Hematopoietic multipotent progenitor cell treated with erythropoietin and hydrocortisone succinate and interleukin-3 and kit ligand, for 15 days (in vitro differentiated cells): Measurements from ENCODE around the gene IPO4.
"Not testable (repeated sequence)": the region's sequence is repeated elsewhere in the genome, so short reads cannot be mapped to it uniquely, and the experiment has no call there.

Experiments
- DNase-seq: peaks from one replicate; pipeline ENCODE4 v3.0.0-alpha.2; 2015; ENCODE audit warnings: low spot score

The IPO4 gene, protein sequence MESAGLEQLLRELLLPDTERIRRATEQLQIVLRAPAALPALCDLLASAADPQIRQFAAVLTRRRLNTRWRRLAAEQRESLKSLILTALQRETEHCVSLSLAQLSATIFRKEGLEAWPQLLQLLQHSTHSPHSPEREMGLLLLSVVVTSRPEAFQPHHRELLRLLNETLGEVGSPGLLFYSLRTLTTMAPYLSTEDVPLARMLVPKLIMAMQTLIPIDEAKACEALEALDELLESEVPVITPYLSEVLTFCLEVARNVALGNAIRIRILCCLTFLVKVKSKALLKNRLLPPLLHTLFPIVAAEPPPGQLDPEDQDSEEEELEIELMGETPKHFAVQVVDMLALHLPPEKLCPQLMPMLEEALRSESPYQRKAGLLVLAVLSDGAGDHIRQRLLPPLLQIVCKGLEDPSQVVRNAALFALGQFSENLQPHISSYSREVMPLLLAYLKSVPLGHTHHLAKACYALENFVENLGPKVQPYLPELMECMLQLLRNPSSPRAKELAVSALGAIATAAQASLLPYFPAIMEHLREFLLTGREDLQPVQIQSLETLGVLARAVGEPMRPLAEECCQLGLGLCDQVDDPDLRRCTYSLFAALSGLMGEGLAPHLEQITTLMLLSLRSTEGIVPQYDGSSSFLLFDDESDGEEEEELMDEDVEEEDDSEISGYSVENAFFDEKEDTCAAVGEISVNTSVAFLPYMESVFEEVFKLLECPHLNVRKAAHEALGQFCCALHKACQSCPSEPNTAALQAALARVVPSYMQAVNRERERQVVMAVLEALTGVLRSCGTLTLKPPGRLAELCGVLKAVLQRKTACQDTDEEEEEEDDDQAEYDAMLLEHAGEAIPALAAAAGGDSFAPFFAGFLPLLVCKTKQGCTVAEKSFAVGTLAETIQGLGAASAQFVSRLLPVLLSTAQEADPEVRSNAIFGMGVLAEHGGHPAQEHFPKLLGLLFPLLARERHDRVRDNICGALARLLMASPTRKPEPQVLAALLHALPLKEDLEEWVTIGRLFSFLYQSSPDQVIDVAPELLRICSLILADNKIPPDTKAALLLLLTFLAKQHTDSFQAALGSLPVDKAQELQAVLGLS

DNA sequence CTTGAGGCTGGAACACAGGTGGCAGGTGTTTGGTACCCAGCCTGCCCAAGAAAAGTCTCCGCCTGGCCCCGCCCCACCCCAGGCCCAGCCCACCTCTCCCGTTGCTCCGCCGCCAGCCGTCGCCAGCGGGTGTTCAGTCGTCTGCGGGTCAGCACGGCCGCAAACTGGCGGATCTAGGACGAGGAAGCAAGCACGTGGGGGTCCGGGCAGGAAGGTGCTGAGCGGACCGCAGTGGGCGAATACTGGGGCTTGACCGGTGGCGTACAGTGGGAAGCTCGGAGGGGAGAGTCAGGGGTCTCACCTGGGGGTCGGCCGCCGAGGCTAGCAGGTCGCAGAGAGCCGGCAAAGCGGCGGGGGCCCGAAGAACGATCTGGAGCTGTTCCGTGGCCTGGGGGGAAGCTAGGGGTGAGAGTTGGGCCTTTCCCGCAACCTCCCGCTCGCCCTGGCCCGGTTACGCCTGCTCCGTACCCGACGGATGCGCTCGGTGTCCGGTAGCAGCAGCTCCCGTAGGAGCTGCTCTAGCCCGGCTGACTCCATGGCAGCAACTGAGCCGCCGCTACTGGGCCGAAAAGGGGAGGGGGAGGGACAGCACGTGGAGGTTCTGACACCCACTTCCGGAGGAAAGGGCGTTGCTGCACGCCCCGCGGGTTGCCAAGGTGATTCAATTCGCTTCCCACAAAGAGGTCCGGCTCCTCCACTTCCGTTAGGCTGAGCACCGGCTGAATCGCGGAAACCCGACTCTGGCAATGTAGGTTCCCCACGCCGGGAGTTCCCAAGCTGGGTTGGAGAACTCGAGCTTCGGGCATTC, at the start of gene IPO4:
Gene IPO4 (minus strand): TSS at position 566 of the 808 bp plus-strand sequence. CDS start 29 bp downstream, at position 537.
- peak; percentile 84 for DNase-seq

DNA sequence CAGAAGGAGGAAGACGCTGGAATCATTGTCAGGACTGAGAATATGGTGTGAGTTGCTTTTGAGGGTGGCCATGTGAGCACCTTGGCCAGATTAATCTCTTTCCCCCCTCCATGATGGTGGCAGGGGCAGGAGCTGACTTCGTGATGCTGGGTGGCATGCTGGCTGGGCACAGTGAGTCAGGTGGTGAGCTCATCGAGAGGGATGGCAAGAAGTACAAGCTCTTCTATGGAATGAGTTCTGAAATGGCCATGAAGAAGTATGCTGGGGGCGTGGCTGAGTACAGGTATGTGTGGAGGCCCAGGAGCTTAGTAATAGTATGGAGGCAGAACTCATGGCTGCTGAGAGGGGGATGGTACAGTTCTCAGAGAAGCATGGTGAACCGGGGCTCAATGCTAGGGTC, 49.5 kb upstream of the IPO4 start:
- no peak for DNase-seq

DNA sequence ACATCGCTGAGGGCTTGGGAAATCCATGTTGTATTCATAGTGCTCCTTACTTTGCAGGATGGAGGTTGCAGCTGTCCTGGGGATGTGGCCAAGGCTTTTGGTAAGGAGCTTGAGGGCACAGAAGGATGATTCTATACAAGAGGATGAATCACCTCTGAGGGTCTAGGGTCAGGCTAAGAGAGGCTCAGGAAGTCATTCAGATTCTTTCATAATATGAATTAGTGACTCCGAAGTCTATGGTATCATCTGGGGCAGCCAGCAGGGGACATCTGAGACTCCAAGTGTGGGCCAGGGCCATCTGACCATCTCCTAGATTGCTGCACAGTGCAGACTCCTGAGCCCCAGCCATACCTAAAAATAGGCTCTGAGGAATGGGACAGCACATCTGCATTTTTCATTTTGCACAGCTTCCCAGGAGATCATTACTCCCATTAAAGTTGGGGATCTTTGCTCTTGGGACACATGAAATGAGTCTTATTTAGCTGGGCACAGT, 48.9 kb upstream of the IPO4 start:
- DNase-seq = no peak

DNA sequence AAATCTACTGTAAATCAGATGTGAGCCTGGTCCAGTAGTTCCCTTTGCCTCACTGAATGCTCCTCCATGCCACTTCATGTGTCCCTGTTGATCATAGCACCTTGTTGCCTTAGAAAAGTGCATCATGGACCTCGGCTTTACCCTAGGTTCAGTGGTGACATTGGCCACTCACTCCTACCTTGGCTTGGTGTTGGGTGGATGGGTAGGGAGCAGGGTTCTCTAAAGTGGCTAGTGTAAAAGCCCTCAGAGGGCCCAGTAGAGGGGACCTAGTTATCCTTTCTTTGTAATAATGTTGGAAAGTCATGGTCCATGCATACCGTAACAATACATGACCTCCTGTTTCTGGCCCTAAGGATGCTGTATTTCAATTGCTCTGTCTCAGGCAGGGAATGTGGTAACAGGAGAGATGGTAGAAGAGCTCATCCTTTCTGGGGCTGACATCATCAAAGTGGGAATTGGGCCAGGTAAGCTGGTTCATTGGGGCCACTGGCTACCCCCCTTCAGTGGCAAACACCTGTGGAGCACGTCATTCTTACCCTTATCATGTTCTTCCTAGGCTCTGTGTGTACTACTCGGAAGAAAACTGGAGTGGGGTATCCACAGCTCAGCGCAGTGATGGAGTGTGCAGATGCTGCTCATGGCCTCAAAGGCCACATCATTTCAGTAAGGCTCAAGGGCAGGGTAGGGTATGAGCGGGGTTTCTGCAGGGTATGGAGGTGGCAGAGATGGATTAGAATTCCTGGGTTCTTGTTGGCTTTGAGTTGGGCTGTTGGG, 48.3 kb upstream of the IPO4 start:
- DNase-seq = no peak

DNA sequence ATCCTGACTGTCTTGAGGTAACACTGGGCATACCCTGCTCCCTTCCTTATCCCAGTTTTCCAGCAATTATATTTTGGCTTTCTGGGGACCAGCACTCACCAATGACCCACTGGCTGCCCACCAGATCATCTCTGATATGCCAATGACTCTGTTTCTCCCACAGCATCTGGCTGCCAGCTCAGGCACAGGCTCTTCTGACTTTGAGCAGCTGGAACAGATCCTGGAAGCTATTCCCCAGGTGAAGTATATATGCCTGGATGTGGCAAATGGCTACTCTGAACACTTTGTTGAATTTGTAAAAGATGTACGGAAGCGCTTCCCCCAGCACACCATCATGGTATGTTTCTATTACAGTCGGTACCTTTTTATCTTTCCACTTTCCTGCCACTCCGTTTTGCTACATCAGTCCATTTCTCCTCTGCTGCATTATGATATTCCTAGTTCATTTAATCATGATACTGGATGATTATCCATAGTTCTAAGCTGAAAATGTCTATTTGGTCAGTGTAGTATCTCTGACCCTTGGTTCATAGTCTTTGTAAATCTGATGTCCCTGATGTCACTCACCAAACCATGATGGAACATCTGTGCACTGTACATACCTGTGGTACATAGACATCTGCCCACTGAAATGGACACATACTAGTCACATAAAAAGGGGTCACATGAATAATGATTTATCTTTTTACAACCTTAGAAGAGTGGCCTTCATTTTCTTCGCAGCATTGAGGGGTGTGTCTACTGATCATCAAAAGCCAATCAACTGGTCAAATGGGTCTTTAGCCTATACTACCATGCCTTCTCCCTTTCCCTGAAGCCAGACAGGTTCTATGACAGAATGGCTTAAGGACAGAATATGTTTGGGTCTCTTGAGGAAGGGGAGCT, 47.4 kb upstream of the IPO4 start:
- DNase-seq = no peak

DNA sequence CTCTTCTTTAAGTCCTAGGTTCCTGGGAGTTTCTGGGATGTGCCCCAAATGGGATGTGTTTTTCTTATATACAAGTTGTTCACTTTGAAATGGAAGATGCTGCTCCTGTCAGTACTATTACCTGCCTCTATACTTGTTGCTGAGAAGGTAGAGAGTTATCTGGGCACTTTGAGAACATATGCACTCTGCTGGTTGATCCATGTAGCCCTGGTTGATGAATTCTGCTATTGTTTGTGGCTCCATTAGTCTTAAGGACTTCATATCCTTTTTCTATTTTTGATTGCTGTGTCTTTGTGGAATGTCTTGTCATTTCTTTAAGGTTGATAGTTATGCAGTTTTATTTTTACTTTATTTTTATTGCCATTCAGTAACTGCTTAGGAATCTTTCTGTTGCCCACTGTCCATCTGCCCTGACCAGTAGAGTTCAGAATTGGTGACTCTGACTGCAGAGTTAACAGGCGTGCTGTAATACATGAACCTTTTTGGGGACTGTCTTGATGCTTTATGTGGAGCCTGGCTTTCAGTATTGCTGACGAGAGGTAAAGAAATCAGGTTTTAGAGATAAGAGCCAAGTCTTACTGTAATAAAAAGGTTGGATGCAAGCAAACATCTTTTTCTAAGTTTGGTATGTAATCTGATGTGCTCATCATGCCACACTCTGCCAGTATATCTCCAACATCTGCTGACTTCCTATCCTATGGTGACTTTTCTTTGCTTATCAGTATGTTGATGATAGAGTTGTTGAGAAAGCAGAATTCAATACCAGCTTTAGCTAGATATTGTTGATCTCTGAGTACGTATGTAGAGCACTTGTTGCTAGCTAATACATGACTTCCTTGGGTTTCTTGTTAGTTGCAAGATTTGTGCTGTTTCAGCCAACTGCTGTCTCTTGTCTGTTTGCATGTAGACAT, 45.7 kb upstream of the IPO4 start:
- DNase-seq = no peak

DNA sequence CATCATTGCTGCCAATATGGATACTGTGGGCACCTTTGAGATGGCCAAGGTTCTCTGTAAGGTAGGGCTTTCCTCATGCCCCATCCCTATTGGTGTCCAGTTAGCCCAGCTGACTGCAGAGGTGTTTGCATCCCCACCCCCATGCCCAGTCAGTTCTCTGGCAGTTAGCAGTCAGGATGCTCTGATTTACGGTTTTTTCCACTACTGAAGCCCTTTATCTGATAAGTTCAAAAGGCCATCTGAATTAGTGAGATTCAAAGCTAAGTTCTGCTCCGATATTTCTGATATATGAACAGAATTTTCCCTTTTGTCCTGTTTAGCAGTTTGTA, 44.9 kb upstream of the IPO4 start:
- DNase-seq = no peak

DNA sequence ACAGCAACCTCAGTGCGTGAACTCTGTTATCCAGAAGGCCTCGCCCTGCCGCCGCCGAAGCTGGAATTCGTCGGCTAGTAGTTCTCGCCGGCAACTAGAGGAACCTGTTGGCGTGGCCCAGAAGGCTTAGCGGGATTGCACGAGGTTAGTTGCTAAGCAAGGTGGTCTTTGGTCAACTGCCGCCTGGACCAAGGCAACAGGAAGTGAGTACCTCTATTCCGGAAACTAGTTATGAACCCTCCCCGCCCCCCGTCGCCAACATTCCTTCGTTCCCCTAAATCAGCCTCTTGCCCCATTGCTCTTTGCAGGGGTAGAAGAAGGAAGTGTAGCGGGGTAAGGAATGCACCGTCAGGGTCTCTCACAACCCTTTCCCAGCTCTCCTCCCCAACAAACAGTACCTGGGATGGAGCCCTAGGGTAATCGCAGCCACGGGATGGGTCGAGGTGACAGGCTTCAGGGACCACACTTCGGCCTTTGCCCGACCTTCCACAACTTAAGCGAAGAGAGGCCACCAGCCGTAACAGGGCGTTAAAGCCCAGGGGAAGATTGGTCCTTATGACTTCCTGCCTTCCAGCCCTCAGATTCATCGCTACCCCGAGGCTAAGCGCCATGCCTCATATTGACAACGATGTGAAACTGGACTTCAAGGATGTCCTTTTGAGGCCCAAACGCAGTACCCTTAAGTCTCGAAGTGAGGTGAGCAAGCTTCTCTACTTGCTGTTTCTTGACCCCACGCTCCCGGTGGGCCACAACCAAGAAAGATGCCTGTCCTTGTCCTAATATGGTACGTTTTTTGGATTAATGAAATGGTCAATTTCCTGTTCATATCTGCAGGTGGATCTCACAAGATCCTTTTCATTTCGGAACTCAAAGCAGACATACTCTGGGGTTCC, 44.3 kb upstream of the IPO4 start, which contains the start of gene GMPR2:
Gene GMPR2 (plus strand): TSS at position 285 of the 893 bp plus-strand sequence. CDS start 325 bp downstream, at position 610.
- DNase-seq = no peak

DNA sequence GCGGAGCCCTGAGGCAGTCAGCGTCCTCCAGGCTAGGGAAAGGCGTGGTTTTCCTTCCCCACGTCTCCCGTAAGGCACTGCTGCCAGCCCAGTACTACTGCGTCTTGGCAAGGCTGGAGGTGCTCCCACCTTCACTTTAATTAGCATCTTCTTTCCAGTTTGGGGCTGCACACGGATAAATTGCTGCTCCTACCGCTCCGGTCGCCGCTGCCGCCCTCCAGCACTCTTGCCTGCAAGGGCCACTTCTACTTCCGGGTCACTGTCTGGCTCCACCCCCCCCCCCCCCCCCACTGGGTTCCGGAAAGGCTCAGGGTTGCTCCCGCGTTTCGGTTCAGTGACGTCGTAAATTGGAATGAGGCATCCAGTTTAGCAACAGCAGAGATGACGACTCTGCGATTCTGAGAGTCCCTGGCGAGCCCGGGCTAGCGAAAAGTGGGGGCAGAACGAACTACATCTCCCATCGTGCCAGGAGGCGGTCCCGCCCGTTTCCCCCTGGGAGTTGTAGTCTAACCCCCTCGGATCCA, 43.6 kb upstream of the IPO4 start, which contains the start of gene NEDD8:
Gene NEDD8 (minus strand): TSS at position 247 of the 524 bp plus-strand sequence. CDS start 100 bp downstream, at position 147.
- peak; percentile 90 for DNase-seq

DNA sequence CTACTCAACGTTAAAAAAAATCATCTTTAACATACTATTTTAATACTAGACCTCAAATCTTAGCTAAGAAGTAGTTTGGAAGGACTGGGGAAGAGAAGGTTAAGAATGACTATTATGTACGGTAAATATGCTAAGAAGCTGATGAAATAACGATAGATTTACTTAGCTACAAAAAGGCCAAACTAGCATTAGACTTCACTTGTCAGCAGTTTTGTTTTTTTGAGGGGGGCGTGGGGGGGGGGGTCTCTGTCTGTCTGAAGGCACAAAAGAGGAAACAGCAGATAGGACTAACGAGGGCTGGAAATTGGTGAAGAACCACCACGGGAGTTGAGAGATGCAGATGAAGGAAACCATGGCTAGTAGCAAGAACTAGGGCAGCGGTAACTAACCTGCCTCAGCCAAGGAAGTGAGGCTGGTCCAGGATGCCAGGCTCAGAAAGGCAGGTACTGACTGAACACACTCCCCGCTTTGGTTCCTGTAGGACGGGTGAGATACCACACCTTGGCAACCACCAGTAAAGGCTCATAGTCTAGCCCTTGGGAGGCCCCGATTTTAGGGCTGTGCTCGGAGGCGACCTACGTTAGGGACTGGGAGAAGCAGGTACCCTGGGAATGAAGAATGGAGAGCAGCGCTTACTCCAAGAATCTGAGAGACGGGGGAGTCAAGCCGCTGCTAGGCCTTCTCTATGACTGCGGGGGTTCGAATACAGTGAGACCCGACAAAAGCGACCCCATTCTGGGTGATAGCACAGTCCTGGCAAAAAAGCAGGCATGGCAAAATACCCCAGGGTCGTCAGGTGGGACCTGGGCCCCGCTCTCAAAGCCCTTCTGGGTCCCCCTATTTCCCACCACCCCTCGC, 42.9 kb upstream of the IPO4 start:
- peak; percentile 23 for DNase-seq

DNA sequence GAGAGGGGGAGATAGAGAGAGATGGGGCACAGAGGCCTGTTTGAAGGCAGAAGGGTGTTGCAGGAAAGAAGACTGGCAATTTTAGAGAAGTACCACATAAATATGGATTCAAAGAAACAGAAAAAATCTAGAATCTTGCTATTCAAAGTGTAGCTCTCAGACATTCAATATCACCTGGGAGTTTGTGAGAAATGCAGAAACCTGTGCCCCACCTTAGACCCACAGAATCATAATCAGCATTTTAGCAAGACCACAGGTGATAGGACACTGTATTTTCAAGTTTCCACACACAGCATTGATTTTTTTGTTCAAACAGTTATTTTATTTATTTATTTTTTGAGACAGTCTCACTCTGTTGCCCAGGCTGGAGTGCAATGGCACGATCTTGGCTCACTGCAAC, 40.3 kb upstream of the IPO4 start:
- DNase-seq = no peak

DNA sequence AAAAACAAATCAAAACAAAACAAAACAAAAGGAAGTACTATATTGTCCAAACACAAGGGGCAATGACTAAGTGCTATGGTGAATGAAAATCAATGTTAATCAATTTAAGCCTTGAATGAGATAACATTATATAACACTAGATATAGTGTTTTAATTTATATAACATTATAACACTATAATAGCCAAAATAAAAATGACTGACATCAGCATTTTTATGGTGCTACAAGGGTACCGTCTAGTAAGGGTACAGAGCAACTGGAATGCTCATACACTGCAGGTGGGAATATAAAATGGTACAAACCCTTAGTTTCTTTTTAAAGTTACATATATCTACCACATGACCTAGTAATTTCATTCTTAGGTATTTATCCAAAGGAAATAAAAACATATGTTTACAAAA, 37.9 kb upstream of the IPO4 start:
- no peak for DNase-seq

DNA sequence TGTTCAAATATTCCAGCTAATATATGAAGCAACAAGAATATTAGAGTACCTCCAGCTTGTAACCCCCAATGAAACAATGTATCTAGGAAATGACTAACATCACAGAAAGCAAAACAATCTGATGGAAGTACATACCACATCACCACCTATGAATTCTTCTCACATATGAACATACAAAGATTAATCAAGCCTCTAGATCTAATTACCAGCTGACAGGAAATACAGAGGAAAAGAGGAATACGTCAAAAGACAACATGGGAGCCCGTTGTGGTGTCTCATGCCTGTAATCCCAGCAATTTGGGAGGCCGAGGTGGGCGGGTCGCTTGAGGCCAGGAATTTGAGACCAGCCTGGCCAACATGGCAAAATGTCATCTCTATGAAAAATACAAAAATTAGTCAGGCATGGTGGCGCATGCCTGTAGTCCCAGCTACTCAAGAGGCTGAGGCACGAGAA, 36.0 kb upstream of the IPO4 start:
- no peak for DNase-seq

DNA sequence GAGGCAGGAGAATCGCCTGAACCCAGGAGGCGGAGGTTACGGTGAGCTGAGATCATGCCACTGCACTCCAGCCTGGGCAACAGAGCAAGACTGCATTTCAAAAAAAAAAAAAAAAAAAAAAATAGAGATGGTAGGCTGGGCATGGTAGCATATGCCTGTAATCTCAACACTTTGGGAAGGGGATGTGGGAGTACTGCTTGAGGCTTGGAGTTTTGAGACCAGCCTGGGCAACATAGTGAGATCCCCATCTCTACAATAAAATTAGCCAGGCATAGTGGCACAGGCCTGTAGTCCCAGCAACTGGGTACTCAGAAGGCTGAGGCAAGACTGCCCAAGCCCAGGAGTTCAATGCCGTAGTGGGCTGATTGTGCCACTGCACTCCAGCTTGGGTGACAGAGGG, 34.4 kb upstream of the IPO4 start:
- not testable (repeated sequence) for DNase-seq

DNA sequence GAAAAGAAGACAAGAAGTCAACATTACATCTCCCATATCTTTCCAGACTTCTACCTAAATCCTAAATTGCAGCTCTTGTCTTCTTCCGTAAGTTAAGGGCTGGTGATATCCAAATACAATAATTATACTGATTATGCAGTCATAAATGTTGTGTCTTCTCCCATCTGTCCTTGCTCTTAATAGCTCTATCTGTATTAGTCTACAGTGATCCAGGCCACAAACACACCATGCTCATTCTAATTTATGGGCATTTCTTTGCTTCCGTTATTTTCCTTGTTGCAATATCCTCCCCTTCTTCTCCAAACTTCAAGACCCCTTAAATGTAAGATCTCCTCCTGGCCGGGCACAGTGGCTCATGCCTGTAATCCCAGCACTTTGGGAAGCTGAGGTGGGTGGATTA, 30.9 kb upstream of the IPO4 start:
- DNase-seq = no peak

DNA sequence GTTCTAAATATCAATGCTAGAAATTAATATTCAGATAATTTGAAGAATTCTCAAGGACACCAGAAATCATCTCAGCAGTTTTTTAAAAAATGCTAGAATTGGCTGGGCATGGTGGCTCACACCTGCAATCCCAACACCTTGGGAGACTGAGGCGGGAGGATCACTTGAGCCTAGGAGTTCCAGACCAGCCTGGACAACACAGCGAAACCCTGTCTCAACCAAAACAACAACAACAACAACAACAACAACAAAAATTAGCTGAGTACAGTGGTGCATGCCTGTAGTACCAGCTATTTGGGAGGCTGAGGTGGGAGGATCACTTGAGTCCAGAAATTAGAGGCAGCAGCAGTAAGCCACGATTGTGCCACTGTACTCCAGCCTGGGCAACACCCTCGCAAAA, 30.5 kb upstream of the IPO4 start:
- no peak for DNase-seq
